A549 (cell line): ENCODE results near the gene RASA1. TPM values are rescaled to one million over a fixed set of nuclear protein-coding genes. Genes with fewer than 3 reads are reported as not detected.

ENCODE experiments used
- ATAC-seq, 2 experiments: fragments of 200-7000 bp in 1 of 2; fragments of >200 bp in 1 of 2; cut with Nextera tagmentation in 1 of 2; cut with Tn5 transposase in 1 of 2; 3 replicates each; pipeline versions ENCODE4 v1.8.0 to v1.9.1; 2018 to 2020; ENCODE audit warnings: mild to moderate bottlenecking in 1 of 2, moderate library complexity in 1 of 2
- CTCF ChIA-PET: fragments of 300-600 bp; sonication (Branson Sonifier 250); formaldehyde crosslinking; extraction: SDS; loops from one replicate; lab custom pipeline; 2021; ENCODE audit warnings: antibody characterized with exemption, inconsistent platforms; lab: Yijun Ruan, JAX
- POLR2A ChIA-PET: fragments of 350-600 bp; formaldehyde crosslinking; extraction: SDS; loops from one replicate; lab custom pipeline; 2021; ENCODE audit warnings: antibody characterized with exemption, inconsistent platforms; lab: Yijun Ruan, JAX
- DNase-seq, 2 experiments: peaks; one replicate each; pipeline versions ENCODE4 v3.0.0 to v3.0.0-alpha.2; 2011 to 2016; ENCODE audit warnings: low read depth in 1 of 2, low spot score in 1 of 2
- FAIRE-seq: peaks from 2 replicates; lab custom pipeline; 2011; peaks lifted over from hg19 to GRCh38; lab: Jason Lieb, UNC
- H3K27ac ChIP-seq, 2 experiments: fragments of >200 bp; sonication (Bioruptor Twin); formaldehyde crosslinking; 3 replicates each; pipeline ENCODE4 v1.5.1; 2016 to 2017
- H3K4me1 ChIP-seq: fragments of >200 bp; sonication (Bioruptor Twin); formaldehyde crosslinking; 3 replicates; pipeline ENCODE4 v1.6.1; 2016
- H3K4me2 ChIP-seq: fragments of >200 bp; sonication (Bioruptor Twin); formaldehyde crosslinking; 3 replicates; pipeline ENCODE4 v1.6.1; 2016
- H3K4me3 ChIP-seq: fragments of >200 bp; sonication (Bioruptor Twin); formaldehyde crosslinking; 3 replicates; pipeline ENCODE4 v1.5.1; 2016
- H3K9me3 ChIP-seq: fragments of >200 bp; sonication (Bioruptor Twin); formaldehyde crosslinking; 3 replicates; pipeline ENCODE4 v1.6.1; 2016
- CBX8 ChIP-seq: fragments of 200-600 bp; sonication (generic); IDR thresholded peaks from 2 replicates; pipeline ENCODE4 v1.6.1; 2016
- EP300 ChIP-seq, 2 experiments: fragments of >200 bp; sonication (Bioruptor Twin); formaldehyde crosslinking; IDR thresholded peaks; 2 replicates in 1 of 2; 3 replicates in 1 of 2; pipeline ENCODE4 v1.6.1; 2016 to 2017
- ESRRA ChIP-seq: fragments of 150-350 bp; IDR thresholded peaks from 2 replicates; pipeline ENCODE4 v1.6.1; 2014; ENCODE audit warnings: mild to moderate bottlenecking, low read length, borderline replicate concordance
- HOXA7 ChIP-seq: fragments of 250-450 bp; sonication (Bioruptor Pico); IDR thresholded peaks from 2 replicates; pipeline ENCODE4 v1.5.0; 2020; ENCODE audit warnings: mild to moderate bottlenecking, moderate library complexity
- HOXB13 ChIP-seq: fragments of 250-450 bp; sonication (Bioruptor Pico); IDR thresholded peaks from 2 replicates; pipeline ENCODE4 v1.5.0; 2020; ENCODE audit warnings: low read depth, mild to moderate bottlenecking, moderate library complexity
- JUN ChIP-seq, 2 experiments: fragments of >200 bp; sonication (Bioruptor Twin); formaldehyde crosslinking; IDR thresholded peaks; 2 replicates in 1 of 2; 3 replicates in 1 of 2; pipeline ENCODE4 v1.6.1; 2016 to 2017
- KDM1A ChIP-seq: fragments of 200-600 bp; sonication (generic); IDR thresholded peaks from 2 replicates; pipeline ENCODE4 v1.6.1; 2016; ENCODE audit warnings: low read depth, mild to moderate bottlenecking
- KDM5A ChIP-seq: fragments of 200-600 bp; sonication (generic); IDR thresholded peaks from 2 replicates; pipeline ENCODE4 v1.6.1; 2016; ENCODE audit warnings: antibody characterized with exemption, mild to moderate bottlenecking
- MAFK ChIP-seq: fragments of 450-650 bp; IDR thresholded peaks from 2 replicates; pipeline ENCODE4 v1.6.1; 2014; ENCODE audit not compliant: partially characterized antibody
- MAZ ChIP-seq: fragments of 150-350 bp; IDR thresholded peaks from 2 replicates; pipeline ENCODE4 v1.6.1; 2014; ENCODE audit warnings: antibody characterized with exemption, low read depth, low read length, borderline replicate concordance
- MYC ChIP-seq: IDR thresholded peaks from 2 replicates; pipeline ENCODE4 v1.6.1; 2012; ENCODE audit warnings: mild to moderate bottlenecking, inconsistent platforms, low read length, improper control_type of control experiment, borderline replicate concordance
- NFE2L2 ChIP-seq: fragments of 150-350 bp; conservative IDR thresholded peaks from 2 replicates; pipeline ENCODE4 v1.6.1; 2014; ENCODE audit warnings: low read length
- PHF8 ChIP-seq: fragments of 200-600 bp; sonication (generic); IDR thresholded peaks from 2 replicates; pipeline ENCODE4 v1.6.1; 2016; ENCODE audit warnings: low read depth, mild to moderate bottlenecking, antibody characterized with exemption, moderate library complexity, borderline replicate concordance
- POLR2A ChIP-seq: IDR thresholded peaks from 2 replicates; pipeline ENCODE4 v1.6.1; 2012; ENCODE audit warnings: mild to moderate bottlenecking, low read length
- RAD21 ChIP-seq, 2 experiments: fragments of >200 bp in 1 of 2; sonication (Bioruptor Twin) in 1 of 2; formaldehyde crosslinking in 1 of 2; IDR thresholded peaks in 1 of 2; conservative IDR thresholded peaks in 1 of 2; 2 replicates in 1 of 2; 3 replicates in 1 of 2; pipeline ENCODE4 v1.6.1; 2012 to 2018; ENCODE audit warnings: inconsistent platforms in 1 of 2
- RFX5 ChIP-seq: fragments of 450-650 bp; IDR thresholded peaks from 2 replicates; pipeline ENCODE4 v1.7.1; 2014; ENCODE audit warnings: antibody characterized with exemption, mild to moderate bottlenecking, moderate library complexity
- SMC3 ChIP-seq: fragments of >200 bp; sonication (Bioruptor Twin); formaldehyde crosslinking; IDR thresholded peaks from 3 replicates; pipeline ENCODE4 v1.6.1; 2018; ENCODE audit warnings: inconsistent platforms
- ZFP36 ChIP-seq: fragments of 450-650 bp; IDR thresholded peaks from 2 replicates; pipeline ENCODE4 v1.6.1; 2014; ENCODE audit warnings: borderline replicate concordance; ENCODE audit not compliant: partially characterized antibody
- ZSCAN20 ChIP-seq: fragments of 250-450 bp; sonication (Bioruptor Pico); IDR thresholded peaks from 2 replicates; pipeline ENCODE4 v1.8.0; 2022; ENCODE audit warnings: mild to moderate bottlenecking, moderate library complexity
- WGBS: methylation state at CpG from one replicate; pipeline ENCODE4 v1.1.6; 2017; ENCODE audit errors: missing lambda C conversion rate; 5-methylcytosine and 5-hydroxymethylcytosine counted together
- polyA plus RNA-seq, 4 experiments: library from polyadenylated mRNA; depleted of rRNA in 3 of 4; stranded (reverse); fragments of >200 nt; fragmentation: RNase III in 1 of 4; extraction: RNeasy Plus Mini Kit Qiagen cat#74134 plus additional on column Dnase treatment in 1 of 4; gene quantifications; 2 replicates in 3 of 4; 3 replicates in 1 of 4; pipeline ENCODE4 v1.2.3, GENCODE V29; 2011 to 2017
- TF ChIP-seq, protein P1 (sequence below): fragments of 200-600 bp; sonication (generic); IDR thresholded peaks from 2 replicates; pipeline ENCODE4 v1.6.1; 2016; ENCODE audit warnings: antibody characterized with exemption, mild to moderate bottlenecking, moderate library complexity
- TF ChIP-seq, protein P2 (sequence below): fragments of 250-450 bp; sonication (Bioruptor Pico); IDR thresholded peaks from 2 replicates; pipeline ENCODE4 v1.5.0; 2021; ENCODE audit warnings: mild to moderate bottlenecking, moderate library complexity, borderline replicate concordance
- TF ChIP-seq, protein P3 (sequence below): fragments of >200 bp; sonication (Bioruptor Twin); formaldehyde crosslinking; IDR thresholded peaks from 2 replicates; pipeline ENCODE4 v1.6.1; 2016
- TF ChIP-seq, protein P4 (sequence below): IDR thresholded peaks from 2 replicates; pipeline ENCODE4 v1.6.1; 2012
- TF ChIP-seq, protein P5 (sequence below): fragments of >200 bp; sonication (Bioruptor Twin); formaldehyde crosslinking; IDR thresholded peaks from 3 replicates; pipeline ENCODE4 v1.5.1; 2016
- TF ChIP-seq, protein P6 (sequence below): IDR thresholded peaks from 2 replicates; pipeline ENCODE4 v1.6.1; 2012

RASA1 gene
- polyA plus RNA-seq, 2 of the 4 experiments (the other 2 are of a cell fraction) = 18.3 to 41.5 TPM

DNA sequence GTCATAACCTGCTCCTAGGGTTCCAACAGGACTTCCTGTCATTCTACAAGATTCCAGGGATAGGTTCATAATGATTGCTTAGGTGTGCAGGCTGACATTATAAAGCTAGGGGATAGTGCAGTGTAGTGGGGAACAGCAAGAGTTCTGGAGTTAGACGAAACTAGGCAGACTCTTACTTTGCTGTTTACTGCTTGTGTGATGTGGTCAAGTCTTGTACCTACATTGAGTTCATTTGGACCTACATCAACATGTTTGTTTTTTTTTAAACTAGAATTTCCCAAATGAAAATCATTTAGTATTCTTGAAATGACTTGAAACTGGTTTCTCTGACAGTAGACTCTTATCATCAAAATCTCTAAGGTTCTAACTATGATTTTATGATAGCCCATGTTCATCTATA lies 166.3 kb downstream of the RASA1 start:
- Histone ChIP-seq H3K9me3 (no peaks in the 10 kb centered on the region), H3K27ac (no peak overlapping the region), H3K4me1 (no peaks in the 10 kb centered on the region), H3K4me2 (no peak overlapping the region), H3K4me3 (no peak overlapping the region)
- ATAC-seq = no peak
- WGBS = 10% methylated on average over 1 of the region's 1 CpG
- ChIA-PET POLR2A (no interaction called here), CTCF (no interaction called here)
- DNase-seq = no peak
- TF ChIP-seq EP300 (IDR thresholded peaks at IDR 0.05) (no peak), RAD21 (conservative IDR thresholded peaks at IDR 0.05 in 1 of 2, IDR thresholded peaks at IDR 0.05 in 1 of 2) (no peak), CBX8 (no peak), RFX5 (no peak), KDM5A (no peak), POLR2A (no peak), ZSCAN20 (CRISPR knock-in tag) (no peak), NFE2L2 (no peak)
- TF ChIP-seq, protein P1, sequence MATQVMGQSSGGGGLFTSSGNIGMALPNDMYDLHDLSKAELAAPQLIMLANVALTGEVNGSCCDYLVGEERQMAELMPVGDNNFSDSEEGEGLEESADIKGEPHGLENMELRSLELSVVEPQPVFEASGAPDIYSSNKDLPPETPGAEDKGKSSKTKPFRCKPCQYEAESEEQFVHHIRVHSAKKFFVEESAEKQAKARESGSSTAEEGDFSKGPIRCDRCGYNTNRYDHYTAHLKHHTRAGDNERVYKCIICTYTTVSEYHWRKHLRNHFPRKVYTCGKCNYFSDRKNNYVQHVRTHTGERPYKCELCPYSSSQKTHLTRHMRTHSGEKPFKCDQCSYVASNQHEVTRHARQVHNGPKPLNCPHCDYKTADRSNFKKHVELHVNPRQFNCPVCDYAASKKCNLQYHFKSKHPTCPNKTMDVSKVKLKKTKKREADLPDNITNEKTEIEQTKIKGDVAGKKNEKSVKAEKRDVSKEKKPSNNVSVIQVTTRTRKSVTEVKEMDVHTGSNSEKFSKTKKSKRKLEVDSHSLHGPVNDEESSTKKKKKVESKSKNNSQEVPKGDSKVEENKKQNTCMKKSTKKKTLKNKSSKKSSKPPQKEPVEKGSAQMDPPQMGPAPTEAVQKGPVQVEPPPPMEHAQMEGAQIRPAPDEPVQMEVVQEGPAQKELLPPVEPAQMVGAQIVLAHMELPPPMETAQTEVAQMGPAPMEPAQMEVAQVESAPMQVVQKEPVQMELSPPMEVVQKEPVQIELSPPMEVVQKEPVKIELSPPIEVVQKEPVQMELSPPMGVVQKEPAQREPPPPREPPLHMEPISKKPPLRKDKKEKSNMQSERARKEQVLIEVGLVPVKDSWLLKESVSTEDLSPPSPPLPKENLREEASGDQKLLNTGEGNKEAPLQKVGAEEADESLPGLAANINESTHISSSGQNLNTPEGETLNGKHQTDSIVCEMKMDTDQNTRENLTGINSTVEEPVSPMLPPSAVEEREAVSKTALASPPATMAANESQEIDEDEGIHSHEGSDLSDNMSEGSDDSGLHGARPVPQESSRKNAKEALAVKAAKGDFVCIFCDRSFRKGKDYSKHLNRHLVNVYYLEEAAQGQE = no peak
- TF ChIP-seq, protein P2, sequence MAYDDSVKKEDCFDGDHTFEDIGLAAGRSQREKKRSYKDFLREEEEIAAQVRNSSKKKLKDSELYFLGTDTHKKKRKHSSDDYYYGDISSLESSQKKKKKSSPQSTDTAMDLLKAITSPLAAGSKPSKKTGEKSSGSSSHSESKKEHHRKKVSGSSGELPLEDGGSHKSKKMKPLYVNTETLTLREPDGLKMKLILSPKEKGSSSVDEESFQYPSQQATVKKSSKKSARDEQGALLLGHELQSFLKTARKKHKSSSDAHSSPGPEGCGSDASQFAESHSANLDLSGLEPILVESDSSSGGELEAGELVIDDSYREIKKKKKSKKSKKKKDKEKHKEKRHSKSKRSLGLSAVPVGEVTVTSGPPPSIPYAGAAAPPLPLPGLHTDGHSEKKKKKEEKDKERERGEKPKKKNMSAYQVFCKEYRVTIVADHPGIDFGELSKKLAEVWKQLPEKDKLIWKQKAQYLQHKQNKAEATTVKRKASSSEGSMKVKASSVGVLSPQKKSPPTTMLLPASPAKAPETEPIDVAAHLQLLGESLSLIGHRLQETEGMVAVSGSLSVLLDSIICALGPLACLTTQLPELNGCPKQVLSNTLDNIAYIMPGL (CRISPR knock-in tag) = no peak
- TF ChIP-seq, protein P3, sequence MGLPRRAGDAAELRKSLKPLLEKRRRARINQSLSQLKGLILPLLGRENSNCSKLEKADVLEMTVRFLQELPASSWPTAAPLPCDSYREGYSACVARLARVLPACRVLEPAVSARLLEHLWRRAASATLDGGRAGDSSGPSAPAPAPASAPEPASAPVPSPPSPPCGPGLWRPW = no peak
- no peak for FAIRE-seq

DNA sequence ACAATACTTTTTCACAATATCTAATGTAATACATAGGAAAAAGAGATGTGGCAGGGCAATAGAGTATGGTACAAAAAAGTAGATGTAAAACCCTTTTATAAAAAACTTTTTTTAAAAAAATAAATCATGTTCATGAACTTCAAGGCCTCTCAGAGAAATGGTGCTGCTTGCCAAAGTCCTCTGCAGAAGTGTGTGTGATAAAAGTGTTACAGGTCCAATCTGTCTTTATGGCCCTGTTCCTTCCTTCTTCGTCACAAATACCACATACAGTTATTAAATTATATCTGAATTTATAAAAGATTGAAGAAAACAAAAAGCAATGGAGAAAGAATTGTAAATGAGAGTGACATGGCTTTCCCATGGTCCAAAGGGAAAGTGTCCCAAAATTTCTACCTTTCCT lies 166.8 kb downstream of the RASA1 start:
- WGBS = 7% methylated on average over 1 of the region's 1 CpG
- FAIRE-seq (no peak), DNase-seq (no peak), ATAC-seq (no peak)
- CTCF ChIA-PET = no interaction called here
- Histone ChIP-seq H3K4me1 (no peaks in the 10 kb centered on the region), H3K9me3 (no peaks in the 10 kb centered on the region), H3K4me2 (no peak overlapping the region), H3K27ac (no peak overlapping the region), H3K4me3 (no peak overlapping the region)
- TF ChIP-seq HOXA7 (CRISPR knock-in tag) (no peak), MYC (no peak), SMC3 (no peak), PHF8 (no peak), MAZ (no peak), JUN (IDR thresholded peaks at IDR 0.05) (no peak), HOXB13 (CRISPR knock-in tag) (no peak), POLR2A (no peak), KDM1A (no peak), RAD21 (conservative IDR thresholded peaks at IDR 0.05 in 1 of 2, IDR thresholded peaks at IDR 0.05 in 1 of 2) (no peak), ESRRA (no peak), KDM5A (no peak), NFE2L2 (no peak), MAFK (no peak), ZFP36 (no peak)
- TF ChIP-seq, protein P4, sequence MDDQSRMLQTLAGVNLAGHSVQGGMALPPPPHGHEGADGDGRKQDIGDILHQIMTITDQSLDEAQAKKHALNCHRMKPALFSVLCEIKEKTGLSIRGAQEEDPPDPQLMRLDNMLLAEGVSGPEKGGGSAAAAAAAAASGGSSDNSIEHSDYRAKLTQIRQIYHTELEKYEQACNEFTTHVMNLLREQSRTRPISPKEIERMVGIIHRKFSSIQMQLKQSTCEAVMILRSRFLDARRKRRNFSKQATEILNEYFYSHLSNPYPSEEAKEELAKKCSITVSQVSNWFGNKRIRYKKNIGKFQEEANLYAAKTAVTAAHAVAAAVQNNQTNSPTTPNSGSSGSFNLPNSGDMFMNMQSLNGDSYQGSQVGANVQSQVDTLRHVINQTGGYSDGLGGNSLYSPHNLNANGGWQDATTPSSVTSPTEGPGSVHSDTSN = no peak
- TF ChIP-seq, protein P5, sequence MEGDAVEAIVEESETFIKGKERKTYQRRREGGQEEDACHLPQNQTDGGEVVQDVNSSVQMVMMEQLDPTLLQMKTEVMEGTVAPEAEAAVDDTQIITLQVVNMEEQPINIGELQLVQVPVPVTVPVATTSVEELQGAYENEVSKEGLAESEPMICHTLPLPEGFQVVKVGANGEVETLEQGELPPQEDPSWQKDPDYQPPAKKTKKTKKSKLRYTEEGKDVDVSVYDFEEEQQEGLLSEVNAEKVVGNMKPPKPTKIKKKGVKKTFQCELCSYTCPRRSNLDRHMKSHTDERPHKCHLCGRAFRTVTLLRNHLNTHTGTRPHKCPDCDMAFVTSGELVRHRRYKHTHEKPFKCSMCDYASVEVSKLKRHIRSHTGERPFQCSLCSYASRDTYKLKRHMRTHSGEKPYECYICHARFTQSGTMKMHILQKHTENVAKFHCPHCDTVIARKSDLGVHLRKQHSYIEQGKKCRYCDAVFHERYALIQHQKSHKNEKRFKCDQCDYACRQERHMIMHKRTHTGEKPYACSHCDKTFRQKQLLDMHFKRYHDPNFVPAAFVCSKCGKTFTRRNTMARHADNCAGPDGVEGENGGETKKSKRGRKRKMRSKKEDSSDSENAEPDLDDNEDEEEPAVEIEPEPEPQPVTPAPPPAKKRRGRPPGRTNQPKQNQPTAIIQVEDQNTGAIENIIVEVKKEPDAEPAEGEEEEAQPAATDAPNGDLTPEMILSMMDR = no peak
- TF ChIP-seq, protein P6, sequence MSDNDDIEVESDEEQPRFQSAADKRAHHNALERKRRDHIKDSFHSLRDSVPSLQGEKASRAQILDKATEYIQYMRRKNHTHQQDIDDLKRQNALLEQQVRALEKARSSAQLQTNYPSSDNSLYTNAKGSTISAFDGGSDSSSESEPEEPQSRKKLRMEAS = no peak
- POLR2A ChIA-PET = no interaction called here
